Dendritic cell treated with granulocyte-macrophage colony-stimulating factor and Interleukin-4, amounts not matched to agents 40 ng/mL and 50 ng/mL, for 4 days (primary cell): Measurements from ENCODE around the gene PIM1.
"Not testable (repeated sequence)": the region's sequence is repeated elsewhere in the genome, so short reads cannot be mapped to it uniquely, and the experiment has no call there.

ENCODE experiments used
- H3K27ac Mint-ChIP-seq: one replicate; pipeline ENCODE4 v1.8.0; 2022; ENCODE audit warnings: mild to moderate bottlenecking, mixed read lengths
- H3K27me3 Mint-ChIP-seq: one replicate; pipeline ENCODE4 v1.8.0; 2022; ENCODE audit warnings: mild to moderate bottlenecking, mixed read lengths
- H3K36me3 Mint-ChIP-seq: one replicate; pipeline ENCODE4 v1.8.0; 2022; ENCODE audit warnings: low read depth, mixed read lengths
- H3K4me1 Mint-ChIP-seq: one replicate; pipeline ENCODE4 v1.8.0; 2022; ENCODE audit warnings: low read depth, mixed read lengths
- H3K4me3 Mint-ChIP-seq: one replicate; pipeline ENCODE4 v1.8.0; 2022; ENCODE audit warnings: mild to moderate bottlenecking, moderate library complexity, mixed read lengths
- H3K9me3 Mint-ChIP-seq: one replicate; pipeline ENCODE4 v1.8.0; 2022; ENCODE audit warnings: mixed read lengths
- intact Hi-C: fragments of 100-400 bp; cut with micrococcal nuclease; formaldehyde crosslinking; loops from one replicate; pipeline ENCODE4 v1.15.0; 2022

Gene PIM1

DNA sequence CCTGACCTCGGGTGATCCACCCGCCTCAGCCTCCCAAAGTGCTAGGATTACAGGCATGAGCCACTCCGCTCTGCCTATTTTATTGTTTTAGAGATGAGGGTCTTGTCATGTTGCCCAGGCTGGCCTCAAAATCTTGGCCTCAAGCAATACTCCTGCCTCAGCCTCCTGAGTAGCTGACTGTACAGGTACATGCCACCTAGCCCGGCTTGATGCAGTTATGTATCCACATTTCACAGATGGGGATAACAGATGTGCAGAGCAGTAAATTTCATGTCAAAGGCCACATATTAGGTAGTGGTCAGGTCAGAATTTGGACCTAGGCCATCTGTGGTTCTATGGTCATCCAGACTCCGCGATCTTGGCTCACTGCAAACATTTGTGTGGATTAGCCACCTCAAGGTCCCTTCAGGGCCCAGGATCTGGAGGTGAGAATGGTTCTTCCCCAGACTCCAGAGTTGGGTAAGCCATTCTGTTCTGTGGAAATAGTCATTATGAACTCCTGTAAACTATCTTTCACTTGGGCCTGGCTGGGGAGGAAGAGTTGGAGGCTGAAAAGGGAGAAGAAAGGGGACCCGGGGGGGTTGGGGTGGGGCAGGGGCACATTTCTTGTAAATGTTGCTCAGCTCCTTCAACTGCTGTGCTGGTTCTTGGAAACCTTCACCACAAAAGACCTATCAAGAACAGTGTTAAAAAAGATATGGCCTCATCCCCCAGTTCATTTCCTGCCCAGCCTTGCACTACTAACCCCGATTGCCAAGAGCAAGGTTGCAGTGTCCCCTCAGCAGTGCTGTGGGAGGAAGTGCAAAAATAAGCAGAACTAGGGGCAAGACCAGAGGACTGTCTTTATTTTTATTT lies 13.0 kb downstream of the PIM1 start:
- no peaks in the 10 kb centered on the region for H3K36me3 Mint-ChIP-seq
- H3K27me3 Mint-ChIP-seq = no peaks in the 10 kb centered on the region
- peak overlapping the region; percentile 86 for H3K27ac Mint-ChIP-seq
- H3K9me3 Mint-ChIP-seq = no peaks in the 10 kb centered on the region
- peaks cover 38% of the 10 kb centered on the region for H3K4me1 Mint-ChIP-seq
- intact Hi-C loops = no loop called here
- no peak overlapping the region for H3K4me3 Mint-ChIP-seq

- H3K4me1 Mint-ChIP-seq = peaks cover 39% of the 10 kb centered on the region
Measured at GRCh38 chr6:37185949-37186720, 16.2 kb downstream of the PIM1 start.

DNA sequence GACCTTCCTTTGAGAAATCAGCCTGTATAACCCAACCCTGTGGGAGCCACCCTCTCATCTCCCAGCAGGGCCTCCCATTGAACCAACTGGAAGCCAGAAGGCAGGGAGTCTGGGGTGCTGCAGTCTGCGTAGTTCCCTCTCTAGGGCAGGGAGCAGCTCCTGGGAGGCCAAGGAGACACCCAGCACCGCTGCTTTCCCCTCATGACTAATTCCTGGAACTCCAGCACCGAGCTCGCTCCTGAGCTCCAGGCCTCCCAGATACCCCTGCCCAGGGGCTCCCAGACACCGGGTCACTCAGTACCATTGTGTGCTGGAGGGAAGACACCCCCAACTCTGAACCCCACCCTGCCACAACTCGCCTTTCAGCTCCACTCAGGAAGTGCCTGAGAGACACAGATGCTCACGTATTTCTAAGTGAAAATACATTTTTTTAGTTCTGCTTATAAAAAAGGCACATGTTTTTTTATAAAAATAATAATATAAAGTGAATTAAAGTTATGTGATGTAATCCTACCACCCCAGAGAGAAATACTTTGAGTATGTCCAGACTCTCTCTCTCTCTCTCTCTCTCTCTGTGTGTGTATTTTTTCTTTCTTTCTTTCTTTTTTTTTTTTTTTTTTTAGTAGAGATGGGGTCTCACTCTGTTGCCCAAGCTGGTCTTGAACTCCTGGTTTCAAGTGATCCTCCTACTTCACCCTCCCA lies 17.5 kb downstream of the PIM1 start:
- Mint-ChIP-seq H3K27ac (peak overlapping the region; percentile 88), H3K4me3 (peak overlapping the region; percentile 52), H3K36me3 (no peaks in the 10 kb centered on the region), H3K9me3 (no peaks in the 10 kb centered on the region), H3K4me1 (peaks cover 48% of the 10 kb centered on the region), H3K27me3 (no peaks in the 10 kb centered on the region)
- intact Hi-C loops = no loop called here

More at GRCh38 chr6:37185949-37186720, 16.2 kb downstream of the PIM1 start:
- Mint-ChIP-seq H3K27ac (peak overlapping the region; percentile 88), H3K4me3 (peak overlapping the region; percentile 17)
- H3K9me3 Mint-ChIP-seq, intact Hi-C loops, H3K27me3 Mint-ChIP-seq, H3K36me3 Mint-ChIP-seq: not testable (repeated sequence)

- peaks cover 46% of the 10 kb centered on the region for H3K4me1 Mint-ChIP-seq
- H3K27ac Mint-ChIP-seq = peak overlapping the region; percentile 50
- no peak overlapping the region for H3K4me3 Mint-ChIP-seq
- H3K27me3 Mint-ChIP-seq = no peaks in the 10 kb centered on the region
- no peaks in the 10 kb centered on the region for H3K36me3 Mint-ChIP-seq
- no peaks in the 10 kb centered on the region for H3K9me3 Mint-ChIP-seq
- intact Hi-C loops = no loop called here
Measured at GRCh38 chr6:37188962-37189510, 19.1 kb downstream of the PIM1 start.

DNA sequence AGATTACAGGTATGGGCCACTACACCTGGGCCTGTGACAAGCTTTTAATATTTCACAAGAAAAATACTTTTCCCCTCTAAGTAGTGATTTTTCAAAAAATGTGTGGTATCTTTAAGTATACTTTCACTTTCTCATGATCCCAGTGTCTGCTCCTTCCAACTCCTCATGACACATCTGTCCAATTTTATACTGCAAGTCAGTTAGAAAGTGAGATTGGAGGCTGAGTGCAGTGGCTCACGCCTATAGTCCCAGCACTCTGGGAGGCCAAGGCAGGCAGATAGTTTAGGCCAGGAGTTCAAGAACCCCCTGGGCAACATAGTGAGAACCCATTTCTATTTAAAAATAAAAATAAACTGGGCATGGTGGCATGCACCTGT lies 20.2 kb downstream of the PIM1 start:
- H3K36me3 Mint-ChIP-seq = no peaks in the 10 kb centered on the region
- H3K4me1 Mint-ChIP-seq = peaks cover 46% of the 10 kb centered on the region
- H3K4me3 Mint-ChIP-seq = no peak overlapping the region
- no peaks in the 10 kb centered on the region for H3K9me3 Mint-ChIP-seq
- H3K27me3 Mint-ChIP-seq = no peaks in the 10 kb centered on the region
- peak overlapping the region; percentile 50 for H3K27ac Mint-ChIP-seq
- intact Hi-C loops = no loop called here

- H3K36me3 Mint-ChIP-seq = no peaks in the 10 kb centered on the region
- no peaks in the 10 kb centered on the region for H3K9me3 Mint-ChIP-seq
- no peak overlapping the region for H3K4me3 Mint-ChIP-seq
- no peaks in the 10 kb centered on the region for H3K27me3 Mint-ChIP-seq
- H3K27ac Mint-ChIP-seq = peak overlapping the region; percentile 39
- H3K4me1 Mint-ChIP-seq = peaks cover 21% of the 10 kb centered on the region
- intact Hi-C loops = no loop called here
Measured at GRCh38 chr6:37192666-37193065, 22.7 kb downstream of the PIM1 start.

DNA sequence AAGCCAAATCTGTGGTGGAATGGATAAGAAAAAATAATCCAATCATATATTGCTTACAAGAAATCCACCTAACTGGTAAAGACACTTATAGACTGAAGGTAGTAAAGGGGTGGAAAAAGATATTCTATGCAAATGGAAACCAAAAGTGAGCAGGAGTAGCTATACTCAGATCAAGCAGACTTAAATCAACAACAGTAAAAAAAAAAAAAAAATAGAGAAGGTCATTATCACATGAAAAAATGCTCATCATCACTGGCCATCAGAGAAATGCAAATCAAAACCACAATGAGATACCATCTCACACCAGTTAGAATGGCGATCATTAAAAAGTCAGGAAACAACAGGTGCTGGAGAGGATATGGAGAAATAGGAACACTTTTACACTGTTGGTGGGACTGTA lies 24.9 kb downstream of the PIM1 start:
- H3K36me3 Mint-ChIP-seq, H3K9me3 Mint-ChIP-seq, H3K4me3 Mint-ChIP-seq, intact Hi-C loops, H3K27me3 Mint-ChIP-seq, H3K27ac Mint-ChIP-seq: not testable (repeated sequence)
- peaks cover 12% of the 10 kb centered on the region for H3K4me1 Mint-ChIP-seq

DNA sequence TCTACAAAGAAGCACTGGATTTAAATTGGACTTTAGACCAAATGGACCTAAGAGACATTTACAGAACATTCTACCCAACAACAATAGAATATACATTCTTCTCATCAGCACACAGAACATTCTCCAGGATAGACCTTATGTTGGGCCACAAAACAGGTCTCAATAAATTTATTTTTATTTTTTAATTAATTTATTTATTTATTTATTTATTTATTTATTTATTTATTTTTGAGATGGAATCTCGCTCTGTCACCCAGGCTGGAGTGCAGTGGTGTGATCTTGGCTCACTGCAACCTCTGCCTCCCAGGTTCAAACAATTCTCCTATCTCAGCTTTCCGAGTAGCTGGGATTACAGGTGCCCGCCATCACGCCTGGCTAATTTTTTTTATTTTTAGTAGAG lies 26.5 kb downstream of the PIM1 start:
- H3K4me3 Mint-ChIP-seq, H3K9me3 Mint-ChIP-seq, H3K27me3 Mint-ChIP-seq, intact Hi-C loops, H3K36me3 Mint-ChIP-seq, H3K27ac Mint-ChIP-seq: not testable (repeated sequence)
- peaks cover 19% of the 10 kb centered on the region for H3K4me1 Mint-ChIP-seq

DNA sequence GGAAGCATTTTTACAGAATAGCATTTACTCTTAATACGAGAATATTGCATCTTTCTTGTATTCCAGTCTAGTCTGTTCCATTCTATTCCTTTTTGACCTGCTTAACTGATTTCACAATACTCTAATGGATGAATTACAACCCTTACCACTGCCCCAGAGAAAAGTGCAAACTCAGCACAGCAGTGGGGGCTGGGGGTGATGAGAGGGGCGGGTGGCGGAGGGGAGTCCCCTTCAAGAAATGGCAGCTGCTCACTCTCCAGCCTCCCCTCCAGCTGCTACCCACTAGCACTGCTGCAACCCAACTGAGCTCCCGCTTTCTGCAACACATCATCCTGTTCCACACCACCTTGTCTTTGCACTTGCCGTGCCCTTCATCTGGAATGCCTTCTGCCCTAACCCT lies 30.1 kb downstream of the PIM1 start:
- no peak overlapping the region for H3K27ac Mint-ChIP-seq
- no peaks in the 10 kb centered on the region for H3K9me3 Mint-ChIP-seq
- peaks cover 24% of the 10 kb centered on the region for H3K4me1 Mint-ChIP-seq
- no peaks in the 10 kb centered on the region for H3K36me3 Mint-ChIP-seq
- intact Hi-C loops = no loop called here
- H3K27me3 Mint-ChIP-seq = peaks cover 12% of the 10 kb centered on the region
- H3K4me3 Mint-ChIP-seq = no peak overlapping the region

- peaks cover 16% of the 10 kb centered on the region for H3K27me3 Mint-ChIP-seq
- H3K27ac Mint-ChIP-seq = no peak overlapping the region
- H3K4me3 Mint-ChIP-seq = no peak overlapping the region
- intact Hi-C loops = no loop called here
- no peaks in the 10 kb centered on the region for H3K36me3 Mint-ChIP-seq
- H3K4me1 Mint-ChIP-seq = peaks cover 40% of the 10 kb centered on the region
- H3K9me3 Mint-ChIP-seq = no peaks in the 10 kb centered on the region
Measured at GRCh38 chr6:37201726-37202125, 31.8 kb downstream of the PIM1 start.

DNA sequence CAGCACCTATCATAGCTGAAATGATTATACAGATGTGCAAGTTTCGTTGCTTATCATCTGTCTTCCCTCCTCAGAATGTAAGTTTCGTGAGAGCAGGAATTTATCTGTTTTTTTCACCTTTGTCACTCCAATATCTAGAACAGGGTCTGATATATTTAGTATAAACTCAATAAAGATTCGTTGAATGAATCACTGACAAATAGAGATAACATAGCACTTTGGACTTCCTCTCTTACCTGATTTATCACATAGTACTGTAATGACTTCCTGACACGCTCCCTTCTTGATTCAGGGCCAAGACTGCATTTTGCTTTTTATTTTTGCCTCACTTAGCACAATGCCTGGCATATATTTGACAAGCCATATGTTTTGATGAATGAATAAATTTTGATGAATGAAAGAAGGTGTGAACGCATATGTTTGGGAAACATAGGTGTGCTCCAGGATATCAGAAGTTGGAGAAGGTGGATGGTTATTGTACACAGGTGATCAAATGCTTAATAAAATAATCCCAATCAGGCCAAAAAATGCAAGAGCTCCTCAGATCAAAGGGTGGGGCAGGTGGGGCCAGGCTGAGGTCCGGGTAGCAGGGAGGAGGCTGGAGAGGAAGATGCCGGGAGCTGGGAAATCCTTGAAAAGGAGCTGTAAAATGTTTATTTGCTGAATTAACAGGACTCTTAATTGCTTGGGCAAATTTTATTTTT lies 33.0 kb downstream of the PIM1 start:
- peaks cover 19% of the 10 kb centered on the region for H3K27me3 Mint-ChIP-seq
- H3K4me1 Mint-ChIP-seq = peaks cover 51% of the 10 kb centered on the region
- no peak overlapping the region for H3K4me3 Mint-ChIP-seq
- intact Hi-C loops = no loop called here
- no peaks in the 10 kb centered on the region for H3K9me3 Mint-ChIP-seq
- H3K36me3 Mint-ChIP-seq = no peaks in the 10 kb centered on the region
- no peak overlapping the region for H3K27ac Mint-ChIP-seq

GRCh38 chr6:37204014-37204751 lies 34.2 kb downstream of the PIM1 start:
- Mint-ChIP-seq H3K27me3 (peaks cover 19% of the 10 kb centered on the region), H3K36me3 (no peaks in the 10 kb centered on the region), H3K9me3 (no peaks in the 10 kb centered on the region), H3K4me3 (no peak overlapping the region), H3K4me1 (peaks cover 56% of the 10 kb centered on the region), H3K27ac (no peak overlapping the region)
- intact Hi-C loops = no loop called here
